Type B pancreatic cell (in vitro differentiated cells): ENCODE data around the gene FAM131B. TPM values are rescaled to one million over a fixed set of nuclear protein-coding genes. Genes with fewer than 3 reads are reported as not detected.

ENCODE experiments used
- DNase-seq: peaks from one replicate; pipeline ENCODE4 v3.0.0; 2021; ENCODE audit warnings: mixed read lengths; ENCODE audit not compliant: unreplicated experiment; ENCODE audit errors: extremely low spot score
- H3K27ac Mint-ChIP-seq: 2 replicates; pipeline ENCODE4 v1.8.0; 2021; ENCODE audit warnings: mild to moderate bottlenecking, mixed read lengths
- H3K27me3 Mint-ChIP-seq: 2 replicates; pipeline ENCODE4 v1.8.0; 2021; ENCODE audit warnings: mixed read lengths
- H3K36me3 Mint-ChIP-seq: 2 replicates; pipeline ENCODE4 v1.8.0; 2021; ENCODE audit warnings: mixed read lengths
- H3K4me1 Mint-ChIP-seq: one replicate; pipeline ENCODE4 v1.8.0; 2021; ENCODE audit warnings: mixed read lengths; ENCODE audit not compliant: unreplicated experiment
- H3K4me3 Mint-ChIP-seq: 2 replicates; pipeline ENCODE4 v1.8.0; 2021; ENCODE audit warnings: mild to moderate bottlenecking, mixed read lengths
- H3K9me3 Mint-ChIP-seq: 2 replicates; pipeline ENCODE4 v1.8.0; 2021; ENCODE audit warnings: mixed read lengths
- total RNA-seq: library from RNA; stranded (reverse); gene quantifications from 2 replicates; pipeline ENCODE4 v1.2.1, GENCODE V29; 2021; ENCODE audit warnings: low replicate concordance
- TF ChIP-seq, protein P1 (sequence below): fragments of 200-600 bp; sonication (generic); conservative IDR thresholded peaks from 2 replicates; pipeline ENCODE4 v1.5.0; 2021; ENCODE audit warnings: antibody characterized with exemption, mild to moderate bottlenecking

The FAM131B gene
- total RNA-seq, 1 donor from 2014 or later, result 6.5 TPM

DNA sequence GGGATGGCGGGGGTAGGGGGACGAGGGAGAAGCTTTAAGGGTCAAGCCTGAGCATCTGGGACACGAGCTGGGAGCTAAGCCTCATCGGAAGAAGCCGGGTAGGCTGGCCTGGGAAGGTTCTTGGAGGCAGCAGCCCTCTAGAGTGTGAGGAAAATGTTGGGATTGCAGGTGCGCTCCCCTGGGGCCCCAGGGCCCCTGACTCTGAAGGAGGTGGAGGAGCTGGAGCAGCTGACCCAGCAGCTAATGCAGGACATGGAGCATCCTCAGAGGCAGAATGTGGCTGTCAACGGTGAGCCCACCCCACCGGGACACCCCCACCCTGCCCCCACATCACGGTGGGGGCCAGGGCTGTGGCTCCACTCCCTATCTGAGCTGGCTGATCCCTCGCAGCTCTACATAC lies 25.5 kb upstream of the FAM131B start:
- no peaks in the 10 kb centered on the region for H3K9me3 Mint-ChIP-seq
- no peak overlapping the region for H3K4me3 Mint-ChIP-seq
- TF ChIP-seq, protein P1, sequence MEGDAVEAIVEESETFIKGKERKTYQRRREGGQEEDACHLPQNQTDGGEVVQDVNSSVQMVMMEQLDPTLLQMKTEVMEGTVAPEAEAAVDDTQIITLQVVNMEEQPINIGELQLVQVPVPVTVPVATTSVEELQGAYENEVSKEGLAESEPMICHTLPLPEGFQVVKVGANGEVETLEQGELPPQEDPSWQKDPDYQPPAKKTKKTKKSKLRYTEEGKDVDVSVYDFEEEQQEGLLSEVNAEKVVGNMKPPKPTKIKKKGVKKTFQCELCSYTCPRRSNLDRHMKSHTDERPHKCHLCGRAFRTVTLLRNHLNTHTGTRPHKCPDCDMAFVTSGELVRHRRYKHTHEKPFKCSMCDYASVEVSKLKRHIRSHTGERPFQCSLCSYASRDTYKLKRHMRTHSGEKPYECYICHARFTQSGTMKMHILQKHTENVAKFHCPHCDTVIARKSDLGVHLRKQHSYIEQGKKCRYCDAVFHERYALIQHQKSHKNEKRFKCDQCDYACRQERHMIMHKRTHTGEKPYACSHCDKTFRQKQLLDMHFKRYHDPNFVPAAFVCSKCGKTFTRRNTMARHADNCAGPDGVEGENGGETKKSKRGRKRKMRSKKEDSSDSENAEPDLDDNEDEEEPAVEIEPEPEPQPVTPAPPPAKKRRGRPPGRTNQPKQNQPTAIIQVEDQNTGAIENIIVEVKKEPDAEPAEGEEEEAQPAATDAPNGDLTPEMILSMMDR, result no peak
- no peak overlapping the region for H3K27ac Mint-ChIP-seq
- DNase-seq, result no peak
- no peaks in the 10 kb centered on the region for H3K4me1 Mint-ChIP-seq
- H3K36me3 Mint-ChIP-seq, result peaks cover 7% of the 10 kb centered on the region
- H3K27me3 Mint-ChIP-seq, result no peaks in the 10 kb centered on the region

DNA sequence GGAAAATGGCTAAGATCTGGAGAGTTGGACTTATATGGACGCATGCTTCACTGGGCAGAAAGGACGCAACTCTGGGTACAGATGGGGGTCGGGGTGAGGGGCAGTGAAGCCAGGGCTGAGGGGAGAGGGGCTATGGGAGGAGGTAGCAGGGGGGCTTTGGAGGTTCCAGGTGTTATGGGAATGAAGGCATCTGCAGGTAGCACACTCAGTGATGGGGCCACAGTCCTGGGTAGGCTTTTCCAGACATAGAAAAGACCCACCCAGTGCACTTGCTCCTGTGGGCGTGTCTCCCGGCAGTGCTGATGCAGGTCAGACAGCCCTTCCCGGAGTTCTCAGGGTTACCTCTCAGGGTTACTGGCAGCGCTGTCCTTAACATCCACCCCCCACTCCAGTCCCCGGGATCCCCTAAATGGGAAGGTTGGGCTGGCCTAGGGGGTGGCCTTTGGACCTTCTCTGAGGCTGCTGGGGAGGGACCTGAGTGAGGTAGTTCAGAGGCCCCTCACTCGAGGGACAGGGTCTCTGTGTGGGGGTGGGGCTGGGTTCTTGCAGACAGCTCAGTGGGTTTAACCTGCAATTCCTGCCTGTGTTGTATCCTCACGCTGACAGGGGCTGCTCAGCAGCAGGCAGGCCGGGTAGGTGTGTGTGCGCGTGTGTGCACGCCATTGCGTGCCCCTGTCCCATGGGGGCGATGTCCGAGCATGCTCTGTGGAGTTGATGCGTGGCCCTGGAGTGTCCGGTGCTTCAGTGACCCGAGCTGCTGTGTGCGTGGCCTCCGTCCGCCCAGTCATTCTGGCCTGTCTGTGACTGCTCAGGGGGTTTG lies 24.9 kb upstream of the FAM131B start:
- no peaks in the 10 kb centered on the region for H3K27me3 Mint-ChIP-seq
- no peak for DNase-seq

DNA sequence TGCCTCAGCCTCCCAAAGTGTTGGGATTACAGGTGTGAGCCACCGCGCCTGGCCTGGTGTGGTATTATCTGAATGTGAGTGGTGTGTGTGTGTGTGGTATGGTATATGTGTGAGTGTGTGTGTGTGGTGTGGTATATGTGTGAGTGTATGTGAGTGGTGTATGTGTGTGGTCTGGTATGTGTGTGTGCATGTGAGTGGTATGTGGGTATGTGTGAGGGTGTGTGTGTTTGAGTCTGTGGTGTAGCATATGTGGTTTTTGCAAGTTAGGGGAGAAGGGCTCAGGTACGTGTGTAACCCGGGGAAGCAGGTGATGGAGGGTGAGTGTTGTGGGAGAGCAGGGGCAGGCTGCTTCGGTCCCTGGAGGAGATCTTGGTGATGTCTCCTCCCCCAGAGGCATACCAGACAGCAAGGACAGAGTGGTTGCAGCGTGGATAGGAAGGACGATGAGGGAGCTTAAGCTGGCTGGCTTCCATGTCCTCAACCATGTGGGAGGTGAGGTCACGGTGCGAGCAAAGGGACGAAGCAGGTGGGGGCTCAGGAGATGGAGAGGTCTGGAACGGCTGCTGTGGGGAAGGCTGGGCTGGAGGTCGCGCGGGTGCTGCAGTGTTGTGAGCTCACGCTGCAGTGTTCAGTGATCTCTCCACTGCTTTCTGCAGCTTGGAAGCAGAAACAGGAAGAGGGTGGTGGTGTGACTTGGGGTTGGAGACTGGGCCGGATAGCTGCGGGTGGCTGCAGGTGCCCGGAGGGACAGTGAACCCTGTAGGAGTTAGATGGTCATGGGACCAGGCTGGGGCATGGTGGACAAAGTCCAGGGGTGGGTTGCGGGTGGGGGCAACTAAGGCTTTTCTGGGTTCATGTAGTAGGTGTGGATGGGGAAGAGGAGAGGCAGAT lies 23.6 kb upstream of the FAM131B start:
- Mint-ChIP-seq H3K9me3 (no peaks in the 10 kb centered on the region), H3K36me3 (peaks cover 7% of the 10 kb centered on the region), H3K27ac (no peak overlapping the region), H3K4me3 (no peak overlapping the region), H3K4me1 (peaks cover 4% of the 10 kb centered on the region), H3K27me3 (no peaks in the 10 kb centered on the region)
- no peak for DNase-seq
- TF ChIP-seq, protein P1, result no peak

More for the DNA sequence above, 24.9 kb upstream of the FAM131B start:
- Mint-ChIP-seq H3K36me3 (peaks cover 7% of the 10 kb centered on the region), H3K4me1 (peaks cover 4% of the 10 kb centered on the region), H3K27ac (no peak overlapping the region), H3K4me3 (no peak overlapping the region), H3K9me3 (no peaks in the 10 kb centered on the region)
- TF ChIP-seq, protein P1, result no peak

DNA sequence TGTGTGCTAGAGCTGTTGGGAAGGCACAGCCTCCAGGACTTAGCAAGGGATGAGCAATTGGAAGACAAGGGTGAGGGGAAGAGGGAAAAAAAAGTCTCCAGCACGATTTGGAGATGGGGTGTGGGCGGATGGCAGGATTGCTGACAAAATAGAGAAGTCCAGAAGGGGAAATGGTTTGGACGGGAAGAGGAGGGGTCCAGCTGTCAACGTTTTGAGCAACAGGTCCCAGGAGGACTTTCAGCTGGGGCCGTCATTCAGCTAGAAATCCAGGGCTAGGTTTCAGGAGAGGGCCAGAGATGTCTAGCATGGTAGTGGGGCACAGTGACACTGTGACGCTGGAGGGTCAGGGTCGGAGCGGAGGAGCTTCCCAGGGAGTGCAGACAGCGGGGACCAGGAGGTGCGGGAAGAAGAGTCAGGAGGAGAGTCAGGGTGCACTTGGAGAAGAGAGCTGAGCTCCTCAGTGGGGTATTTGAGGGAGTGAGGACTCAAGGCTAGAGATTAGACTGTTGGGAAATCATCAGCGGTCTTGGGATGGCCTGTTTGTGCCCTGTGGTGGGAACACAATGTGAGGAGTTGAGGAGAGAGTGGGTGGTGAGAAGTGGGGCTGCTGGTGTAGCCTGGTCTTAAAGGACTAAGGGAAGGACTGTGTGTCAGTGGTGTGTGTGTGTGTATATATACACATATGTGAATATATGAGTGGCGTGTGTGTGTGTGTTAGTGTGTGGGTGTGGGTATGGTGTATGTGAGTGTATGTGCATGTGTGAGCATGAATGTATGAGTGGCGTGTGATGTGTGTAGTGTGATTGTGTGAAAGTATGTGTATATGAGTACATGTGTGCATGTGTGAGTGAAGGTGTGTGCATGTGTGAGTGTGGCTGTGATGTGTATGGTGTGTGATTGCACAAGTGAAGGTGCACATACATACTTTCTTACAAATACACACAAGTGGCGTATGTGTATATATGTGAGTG lies 22.4 kb upstream of the FAM131B start:
- Mint-ChIP-seq H3K27ac (no peak overlapping the region), H3K4me1 (peaks cover 5% of the 10 kb centered on the region), H3K9me3 (no peaks in the 10 kb centered on the region), H3K36me3 (peaks cover 4% of the 10 kb centered on the region), H3K27me3 (no peaks in the 10 kb centered on the region), H3K4me3 (no peak overlapping the region)
- no peak for DNase-seq
- TF ChIP-seq, protein P1, result no peak

DNA sequence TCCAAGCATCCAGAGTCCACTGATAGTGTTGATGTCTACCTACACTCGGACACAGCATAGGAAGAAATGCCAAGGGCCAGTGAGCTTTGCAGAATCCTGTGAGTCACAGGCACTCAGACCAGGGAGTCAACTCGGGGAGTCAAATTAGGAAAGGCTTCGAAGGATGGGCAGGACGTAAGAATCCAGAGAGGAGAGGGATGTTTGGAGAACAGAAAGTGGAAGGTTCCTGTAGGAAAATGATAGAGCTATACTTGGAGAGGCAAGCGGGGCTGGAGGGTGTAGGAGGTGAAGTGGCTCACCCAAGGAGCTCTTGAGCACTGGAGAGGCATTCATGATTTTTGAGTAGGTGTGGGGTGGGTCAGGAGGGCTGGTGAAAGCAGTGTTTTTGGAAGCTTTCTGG lies 21.6 kb upstream of the FAM131B start:
- Mint-ChIP-seq H3K4me3 (no peak overlapping the region), H3K9me3 (no peaks in the 10 kb centered on the region), H3K27me3 (no peaks in the 10 kb centered on the region), H3K36me3 (no peaks in the 10 kb centered on the region), H3K27ac (no peak overlapping the region), H3K4me1 (peaks cover 13% of the 10 kb centered on the region)
- no peak for DNase-seq
- TF ChIP-seq, protein P1, result no peak
